ENCODE measurements around the gene KRT34.
"Not testable (repeated sequence)": the region's sequence is repeated elsewhere in the genome, so short reads cannot be mapped to it uniquely, and the experiment has no call there.

The KRT34 gene

DNA sequence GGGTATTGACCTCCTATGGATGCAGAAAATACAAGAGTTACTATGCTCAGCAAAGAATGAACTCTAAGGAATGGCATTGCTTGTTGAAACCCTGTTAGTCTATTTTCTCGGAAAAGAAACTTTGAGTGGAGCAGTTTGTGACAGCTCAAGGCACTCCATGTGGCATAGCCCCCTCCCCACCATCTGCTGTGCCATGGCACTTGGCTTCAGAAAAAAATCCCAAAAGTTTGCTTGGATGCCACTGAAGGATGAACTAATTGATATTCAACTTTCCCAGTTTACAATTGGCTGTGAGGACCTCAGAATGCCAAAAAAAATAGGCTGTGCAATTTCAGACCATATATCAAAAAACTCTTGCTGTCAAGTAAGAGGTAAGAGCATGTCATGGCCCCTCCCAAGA, 13.5 kb upstream of the KRT34 start:
- ATAC-seq: no peak
- TF ChIP-seq ZNF565 (CRISPR knock-in tag; conservative IDR thresholded peaks at IDR 0.05; ENCODE audit: low read depth): no peak
- no peak for TF ChIP-seq GLIS3 (CRISPR knock-in tag; IDR thresholded peaks at IDR 0.05)
- no peak for TF ChIP-seq TOX (CRISPR knock-in tag; IDR thresholded peaks at IDR 0.05; ENCODE audit: borderline replicate concordance)
- TF ChIP-seq ZFP3 (CRISPR knock-in tag; IDR thresholded peaks at IDR 0.05): no peak
- TF ChIP-seq PPARA (CRISPR knock-in tag; IDR thresholded peaks at IDR 0.05; ENCODE audit: borderline replicate concordance): no peak
- TF ChIP-seq POU6F1 (CRISPR knock-in tag; IDR thresholded peaks at IDR 0.05; ENCODE audit: borderline replicate concordance, low read depth): no peak
- TF ChIP-seq CSDC2 (CRISPR knock-in tag; IDR thresholded peaks at IDR 0.05): no peak
- no peak for TF ChIP-seq OSR1 (CRISPR knock-in tag; IDR thresholded peaks at IDR 0.05)
- TF ChIP-seq ARNTL (CRISPR knock-in tag; IDR thresholded peaks at IDR 0.05; ENCODE audit: borderline replicate concordance, low read depth): no peak
- TF ChIP-seq RARB (CRISPR knock-in tag; IDR thresholded peaks at IDR 0.05): no peak
- TF ChIP-seq ZC3H10 (CRISPR knock-in tag; IDR thresholded peaks at IDR 0.05): no peak
- TF ChIP-seq ISL1 (CRISPR knock-in tag; IDR thresholded peaks at IDR 0.05): no peak

- not testable (repeated sequence) for ATAC-seq
Observed at GRCh38 chr17:41395044-41395443, 12.9 kb upstream of the KRT34 start.

GRCh38 chr17:41394254-41394996, 12.3 kb upstream of the KRT34 start:
- no peak for ATAC-seq
- no peak for TF ChIP-seq RARB (CRISPR knock-in tag; IDR thresholded peaks at IDR 0.05)
- TF ChIP-seq OSR1 (CRISPR knock-in tag; IDR thresholded peaks at IDR 0.05): no peak
- TF ChIP-seq BACH2 (CRISPR knock-in tag; IDR thresholded peaks at IDR 0.05; ENCODE audit: borderline replicate concordance): no peak
- no peak for TF ChIP-seq TSHZ2 (CRISPR knock-in tag; IDR thresholded peaks at IDR 0.05)
- no peak for TF ChIP-seq CSRNP3 (CRISPR knock-in tag; IDR thresholded peaks at IDR 0.05)
- TF ChIP-seq, protein P1, sequence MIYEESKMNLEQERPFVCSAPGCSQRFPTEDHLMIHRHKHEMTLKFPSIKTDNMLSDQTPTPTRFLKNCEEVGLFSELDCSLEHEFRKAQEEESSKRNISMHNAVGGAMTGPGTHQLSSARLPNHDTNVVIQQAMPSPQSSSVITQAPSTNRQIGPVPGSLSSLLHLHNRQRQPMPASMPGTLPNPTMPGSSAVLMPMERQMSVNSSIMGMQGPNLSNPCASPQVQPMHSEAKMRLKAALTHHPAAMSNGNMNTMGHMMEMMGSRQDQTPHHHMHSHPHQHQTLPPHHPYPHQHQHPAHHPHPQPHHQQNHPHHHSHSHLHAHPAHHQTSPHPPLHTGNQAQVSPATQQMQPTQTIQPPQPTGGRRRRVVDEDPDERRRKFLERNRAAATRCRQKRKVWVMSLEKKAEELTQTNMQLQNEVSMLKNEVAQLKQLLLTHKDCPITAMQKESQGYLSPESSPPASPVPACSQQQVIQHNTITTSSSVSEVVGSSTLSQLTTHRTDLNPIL (CRISPR knock-in tag; IDR thresholded peaks at IDR 0.05; ENCODE audit: low read depth): no peak
- TF ChIP-seq ZNF565 (CRISPR knock-in tag; conservative IDR thresholded peaks at IDR 0.05; ENCODE audit: low read depth): no peak
- TF ChIP-seq ZC3H10 (CRISPR knock-in tag; IDR thresholded peaks at IDR 0.05): no peak
- no peak for TF ChIP-seq ZFP3 (CRISPR knock-in tag; IDR thresholded peaks at IDR 0.05)
- no peak for TF ChIP-seq ESRRG (CRISPR knock-in tag; IDR thresholded peaks at IDR 0.05)
- TF ChIP-seq ZNF70 (CRISPR knock-in tag; IDR thresholded peaks at IDR 0.05): no peak
- no peak for TF ChIP-seq TOX (CRISPR knock-in tag; IDR thresholded peaks at IDR 0.05; ENCODE audit: borderline replicate concordance)
- no peak for TF ChIP-seq ZNF8 (CRISPR knock-in tag; IDR thresholded peaks at IDR 0.05)
- TF ChIP-seq CSDC2 (CRISPR knock-in tag; IDR thresholded peaks at IDR 0.05): no peak
- no peak for TF ChIP-seq GLIS3 (CRISPR knock-in tag; IDR thresholded peaks at IDR 0.05)

DNA sequence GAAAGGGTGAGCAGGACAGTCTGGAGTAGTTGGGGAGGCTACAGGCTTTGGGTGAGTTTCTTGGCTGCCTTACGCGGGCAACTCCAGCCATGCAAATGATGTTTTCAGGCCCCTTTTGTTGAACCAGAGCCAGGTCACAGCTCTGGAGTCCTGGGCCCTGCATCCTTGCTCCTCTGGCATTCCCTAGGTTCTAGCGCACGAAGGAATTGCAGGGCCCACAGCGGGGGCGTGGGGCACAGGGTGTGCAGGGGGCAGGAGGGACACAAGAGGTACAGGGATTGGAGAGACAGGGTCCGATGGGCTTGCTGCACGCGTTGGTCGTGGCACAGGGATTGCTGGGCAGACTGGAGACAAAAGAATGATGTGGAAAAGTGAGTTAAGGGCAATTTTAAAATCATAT, 11.7 kb upstream of the KRT34 start:
- ATAC-seq: no peak
- TF ChIP-seq TSHZ2 (CRISPR knock-in tag; IDR thresholded peaks at IDR 0.05) (no peak), RARB (CRISPR knock-in tag; IDR thresholded peaks at IDR 0.05) (no peak), ZNF70 (CRISPR knock-in tag; IDR thresholded peaks at IDR 0.05) (no peak), ZFP30 (CRISPR knock-in tag; IDR thresholded peaks at IDR 0.05) (no peak), TOX (CRISPR knock-in tag; IDR thresholded peaks at IDR 0.05; ENCODE audit: borderline replicate concordance) (no peak), ZC3H10 (CRISPR knock-in tag; IDR thresholded peaks at IDR 0.05) (no peak), POU6F1 (CRISPR knock-in tag; IDR thresholded peaks at IDR 0.05; ENCODE audit: borderline replicate concordance, low read depth) (no peak), PPARA (CRISPR knock-in tag; IDR thresholded peaks at IDR 0.05; ENCODE audit: borderline replicate concordance) (no peak), PATZ1 (CRISPR knock-in tag; IDR thresholded peaks at IDR 0.05; ENCODE audit: borderline replicate concordance) (no peak)

All from SK-N-SH treated with all-trans-retinoic acid at 6 μM for 48 hours (cell line).